RPMI7951 (cell line): ENCODE results near the gene CLDN15. TPM values are rescaled to one million over a fixed set of nuclear protein-coding genes. Genes with fewer than 3 reads are reported as not detected.

Source experiments
- DNase-seq: peaks from one replicate; pipeline ENCODE4 v3.0.0-alpha.2; 2012; ENCODE audit warnings: low read depth
- total RNA-seq: library from RNA; depleted of rRNA; stranded (reverse); fragments of >200 nt; shearing (Covaris generic); gene quantifications from 2 replicates; pipeline ENCODE4 v1.2.3, GENCODE V29; 2014

The CLDN15 gene
- total RNA-seq, 1 experiment from 2014 or later, result 0.36 TPM

GRCh38 chr7:101244375-101245146, 7.0 kb upstream of the CLDN15 start, which contains the start of gene FIS1:
TSS of gene FIS1 (minus strand) at chr7:101245081. CDS start at chr7:101245004, 77 bp downstream.
- DNase-seq, result peak; percentile 89

- DNase-seq, result no peak
Measured at GRCh38 chr7:101243646-101244374, 6.2 kb upstream of the CLDN15 start.

GRCh38 chr7:101241443-101242349, 4.1 kb upstream of the CLDN15 start:
- no peak for DNase-seq

- no peak for DNase-seq
Measured at GRCh38 chr7:101241015-101241363, 3.4 kb upstream of the CLDN15 start.

- no peak for DNase-seq
Measured at GRCh38 chr7:101240226-101241014, 2.8 kb upstream of the CLDN15 start.

GRCh38 chr7:101239951-101240220, 2.3 kb upstream of the CLDN15 start:
- DNase-seq, result no peak

GRCh38 chr7:101239191-101239950, 1.8 kb upstream of the CLDN15 start:
- DNase-seq, result no peak

GRCh38 chr7:101238226-101239182, 902 bp upstream of the CLDN15 start:
- DNase-seq, result no peak

- no peak for DNase-seq
Measured at GRCh38 chr7:101236292-101236835, 1.2 kb downstream of the CLDN15 start.

GRCh38 chr7:101235522-101235921, 2.1 kb downstream of the CLDN15 start:
- no peak for DNase-seq

GRCh38 chr7:101235050-101235449, 2.6 kb downstream of the CLDN15 start:
- DNase-seq, result no peak

GRCh38 chr7:101234636-101235035, 3.0 kb downstream of the CLDN15 start:
- DNase-seq, result no peak

GRCh38 chr7:101233907-101234547, 3.6 kb downstream of the CLDN15 start:
- DNase-seq, result no peak

- no peak for DNase-seq
Measured at GRCh38 chr7:101232141-101232850, 5.3 kb downstream of the CLDN15 start.

- DNase-seq, result no peak
Measured at GRCh38 chr7:101231644-101232043, 6.0 kb downstream of the CLDN15 start.

- DNase-seq, result no peak
Measured at GRCh38 chr7:101226721-101227120, 10.9 kb downstream of the CLDN15 start.

GRCh38 chr7:101225650-101226049, 12.0 kb downstream of the CLDN15 start:
- no peak for DNase-seq

GRCh38 chr7:101223528-101223927, 14.1 kb downstream of the CLDN15 start:
- DNase-seq, result no peak
